CD4-positive, alpha-beta T cell treated with Interleukin-15 for 4 hours (primary cell): ENCODE measurements around the gene L1CAM.

Experiments
- DNase-seq: peaks from one replicate; pipeline ENCODE4 v3.0.0-alpha.2; 2020; ENCODE audit warnings: low spot score

L1CAM gene

DNA sequence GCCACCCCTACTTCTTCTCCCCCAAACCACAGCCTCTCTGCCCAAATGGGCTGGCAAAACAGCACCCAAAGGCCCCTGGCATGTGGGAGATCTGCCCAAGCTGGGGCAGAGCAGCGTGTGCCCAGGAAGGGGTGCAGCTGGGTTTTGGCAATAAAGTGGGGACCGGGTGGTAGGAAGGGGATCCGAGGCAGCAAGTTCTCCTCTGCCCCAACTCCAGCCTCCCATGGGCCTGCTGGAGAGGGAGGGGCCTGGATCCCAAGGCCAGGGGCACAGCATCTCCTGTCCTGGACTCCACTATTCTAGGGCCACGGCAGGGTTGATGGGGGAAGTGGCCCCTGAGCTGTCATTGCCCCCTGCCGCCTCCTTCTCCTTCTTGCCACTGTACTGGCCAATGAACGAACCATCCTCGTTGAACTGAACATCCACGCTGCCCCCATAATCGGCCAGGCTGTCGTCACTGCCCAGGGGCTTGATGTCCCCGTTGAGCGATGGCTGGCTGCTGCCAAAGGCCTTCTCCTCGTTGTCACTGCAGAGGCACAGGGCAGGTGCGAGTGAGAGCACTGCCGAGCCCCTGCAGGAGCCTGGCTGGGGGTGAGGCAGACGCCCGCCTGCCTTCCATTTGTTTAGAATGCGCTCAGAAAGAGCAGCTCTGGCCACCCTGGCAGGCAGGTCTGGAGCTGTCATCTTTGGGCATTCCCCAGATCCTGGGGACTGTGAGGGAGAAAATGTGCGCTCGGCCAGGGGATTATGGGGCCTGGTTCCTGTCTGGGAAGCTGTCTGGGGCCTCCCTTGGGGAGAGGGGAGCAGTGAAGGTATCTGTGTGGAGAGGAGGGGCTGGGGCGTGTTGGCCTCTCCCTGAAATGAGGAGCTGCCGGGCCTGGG lies 23.4 kb downstream of the L1CAM start:
- DNase-seq = no peak

DNA sequence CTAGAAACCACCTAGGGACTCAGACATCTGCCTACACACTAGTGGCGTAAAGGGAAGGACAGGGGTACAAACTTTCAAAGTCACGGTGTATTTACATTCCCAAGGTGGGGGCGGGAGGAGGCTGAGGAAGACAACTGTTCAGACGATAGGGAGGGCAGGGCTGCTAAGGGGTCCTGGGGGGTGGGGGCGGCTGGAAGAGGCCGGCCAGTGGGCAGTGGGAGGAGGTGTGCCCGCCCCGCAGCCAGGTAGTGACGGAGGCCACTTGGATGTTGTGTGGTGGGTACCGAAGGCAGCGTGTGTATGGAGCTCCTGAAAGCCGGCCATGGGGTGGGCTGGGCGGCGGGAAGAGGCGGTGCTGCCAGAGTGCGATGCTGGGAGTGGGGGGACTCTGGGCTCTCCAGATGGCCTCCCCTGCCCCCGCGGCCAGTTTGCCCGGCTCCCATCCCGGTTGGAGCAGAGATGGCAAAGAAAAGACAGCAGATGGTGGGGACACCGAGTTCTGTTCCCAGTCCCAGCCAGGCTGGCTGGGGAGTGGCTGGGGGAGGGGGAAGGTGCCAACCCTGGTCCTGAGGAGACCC lies 24.2 kb downstream of the L1CAM start:
- no peak for DNase-seq

DNA sequence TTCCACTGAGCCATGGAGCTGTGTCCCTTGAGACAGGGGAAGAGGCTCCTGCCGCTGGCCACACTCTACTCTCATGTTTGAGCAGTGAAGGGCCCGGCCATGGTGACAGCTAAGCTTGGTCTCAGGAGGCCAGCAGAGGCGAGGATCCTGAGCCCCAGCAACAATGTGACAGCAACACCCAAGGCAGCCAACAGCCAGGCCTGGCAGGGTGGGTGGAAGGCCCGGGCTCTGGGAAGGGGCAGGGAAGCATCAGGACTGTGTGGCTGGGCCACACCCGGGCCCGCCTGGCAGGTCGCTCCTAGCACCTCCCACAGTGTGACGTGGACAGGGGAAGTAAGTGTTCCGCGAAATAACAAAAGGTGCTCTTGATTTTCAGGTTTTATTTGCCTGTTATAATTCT lies 24.8 kb downstream of the L1CAM start:
- no peak for DNase-seq

GRCh38 chrX:153857348-153857903 lies 28.5 kb downstream of the L1CAM start:
- no peak for DNase-seq

DNA sequence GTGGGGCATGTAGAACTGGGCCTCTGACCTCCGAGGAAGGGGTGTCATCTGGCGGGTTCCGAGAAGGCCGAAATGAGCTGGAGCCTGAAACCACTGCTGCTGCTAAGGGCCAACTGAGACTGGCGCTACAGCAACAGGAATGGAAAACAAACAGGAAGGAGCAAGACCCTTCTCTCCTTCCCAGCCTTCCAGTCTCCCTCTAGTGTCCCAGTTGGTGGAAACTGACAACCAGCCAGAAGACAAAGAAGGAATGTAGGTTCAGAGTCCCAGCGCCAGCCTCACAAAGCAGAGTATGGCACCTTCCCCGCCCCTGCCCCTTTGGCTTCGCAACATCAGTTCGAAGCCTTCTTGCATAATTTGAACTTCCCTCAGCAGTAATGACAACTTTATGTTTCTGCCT lies 31.3 kb downstream of the L1CAM start:
- DNase-seq = no peak

GRCh38 chrX:153853902-153854267 lies 32.1 kb downstream of the L1CAM start:
- DNase-seq = no peak

- no peak for DNase-seq
These were observed 32.6 kb downstream of the L1CAM start for GRCh38 chrX:153853180-153853901.

DNA sequence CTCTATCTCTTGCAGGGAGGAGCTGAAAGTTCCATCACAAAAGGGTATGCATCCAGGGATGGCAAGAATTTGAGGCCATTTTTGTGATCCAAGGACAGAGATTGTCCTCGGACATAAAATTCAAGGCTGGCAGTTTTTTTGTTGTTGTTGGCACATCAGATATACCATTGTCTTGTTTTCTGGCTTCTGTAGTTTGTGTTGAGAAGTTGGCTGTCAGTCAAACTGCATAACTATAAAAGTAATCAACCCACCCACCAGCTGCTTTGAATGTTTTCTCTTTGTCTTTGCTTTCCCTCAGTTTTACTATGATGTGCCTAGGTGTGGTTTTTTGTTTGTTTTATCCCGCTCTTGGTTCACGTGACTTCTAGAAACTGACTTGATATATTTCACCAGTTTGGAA lies 34.0 kb downstream of the L1CAM start:
- DNase-seq = no peak

DNA sequence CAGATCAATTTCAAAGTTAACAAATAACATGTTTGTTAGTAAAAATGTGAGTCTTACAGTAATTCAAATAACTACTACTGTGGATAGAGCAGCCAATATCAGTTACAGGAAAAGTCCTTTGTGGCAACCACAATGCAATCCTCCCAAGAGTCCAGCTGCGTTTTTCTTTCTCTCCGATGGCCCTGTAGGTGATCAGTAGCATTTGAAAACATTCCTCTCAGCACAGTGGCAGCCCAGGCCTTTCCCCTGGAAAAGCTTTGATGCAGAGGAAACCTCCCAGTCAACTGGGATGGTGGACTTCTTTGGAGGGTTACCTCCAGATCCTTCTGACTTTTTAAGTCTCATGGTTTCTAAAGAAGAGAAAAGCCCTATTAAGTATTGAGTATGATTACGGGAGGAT lies 37.6 kb downstream of the L1CAM start:
- no peak for DNase-seq

DNA sequence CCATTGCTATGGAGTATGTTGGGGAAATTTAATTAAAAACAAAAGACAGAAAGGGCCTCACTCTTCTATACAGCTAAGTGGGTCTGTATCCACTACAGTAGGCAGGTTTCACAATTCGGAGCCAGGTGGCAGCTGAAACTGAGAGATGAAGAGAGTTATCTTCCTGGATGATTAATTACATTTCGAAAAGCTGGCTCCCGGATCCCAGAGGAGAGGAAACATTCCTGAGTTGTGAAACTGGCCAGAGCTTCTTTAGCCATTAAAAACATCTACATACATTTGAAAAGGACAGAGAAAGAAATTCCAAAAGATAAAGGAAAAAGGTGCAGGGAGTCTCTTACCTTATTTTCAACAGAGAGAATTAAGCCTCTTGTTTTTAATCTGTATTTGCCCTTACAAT lies 40.1 kb downstream of the L1CAM start:
- DNase-seq = no peak

GRCh38 chrX:153845195-153845594 lies 40.8 kb downstream of the L1CAM start:
- DNase-seq = no peak

- no peak for DNase-seq
These were observed 41.4 kb downstream of the L1CAM start for GRCh38 chrX:153844509-153845082.

DNA sequence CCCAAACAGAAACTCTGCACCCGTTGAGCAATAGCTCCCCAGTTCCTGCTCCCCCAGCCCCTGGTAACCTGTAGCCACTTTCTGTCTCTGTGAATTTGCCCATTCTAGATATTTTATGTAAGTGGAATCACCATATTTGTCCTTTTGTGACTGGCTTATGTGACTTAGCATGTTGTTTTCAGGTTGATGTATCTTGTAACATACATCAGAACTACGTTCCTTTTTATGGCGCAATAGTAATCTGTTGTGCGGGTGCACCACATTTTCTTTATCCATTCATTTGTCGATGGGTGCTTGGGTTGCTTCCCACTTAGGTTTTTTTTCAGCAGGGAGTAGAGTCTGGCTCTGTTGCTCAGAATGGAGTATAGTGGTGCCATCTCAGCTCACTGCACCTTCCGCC lies 49.1 kb downstream of the L1CAM start:
- no peak for DNase-seq

- no peak for DNase-seq
These were observed 53.2 kb downstream of the L1CAM start for GRCh38 chrX:153832728-153833127.

DNA sequence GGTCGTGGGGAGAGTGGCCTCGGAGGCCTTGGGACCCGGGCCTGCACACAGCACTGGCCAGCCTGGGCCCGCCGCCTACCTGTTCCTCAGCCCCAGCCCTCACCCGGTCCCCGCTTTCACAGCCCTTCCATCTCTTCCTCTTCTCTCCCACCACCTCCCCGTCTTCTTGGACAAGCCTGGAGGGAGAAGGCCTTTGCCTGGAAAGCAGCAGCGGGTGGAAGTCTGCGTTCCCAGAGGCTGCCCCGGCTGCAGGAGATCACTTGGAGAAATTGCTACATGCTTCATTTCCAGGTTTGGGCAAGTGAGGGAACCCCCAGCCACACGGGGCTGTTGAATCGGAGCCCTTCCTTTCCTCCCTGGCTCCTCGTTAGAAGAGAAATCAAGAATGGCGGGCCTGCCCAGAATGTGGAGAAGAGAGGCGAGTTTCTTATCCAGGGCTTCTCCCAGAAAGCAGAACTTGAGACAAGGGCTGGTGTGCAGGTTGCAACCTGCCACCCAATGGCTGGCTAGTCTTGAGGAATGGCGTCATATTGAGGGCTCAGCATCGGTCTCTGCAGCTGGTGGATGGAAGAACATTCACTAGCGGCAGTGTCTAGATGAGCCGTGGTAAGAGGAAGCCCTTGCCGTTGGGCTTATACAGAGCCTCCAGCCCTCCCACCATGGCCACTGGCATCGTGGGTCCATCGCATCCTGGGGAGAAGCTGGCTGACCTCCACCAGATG lies 54.4 kb downstream of the L1CAM start:
- no peak for DNase-seq

DNA sequence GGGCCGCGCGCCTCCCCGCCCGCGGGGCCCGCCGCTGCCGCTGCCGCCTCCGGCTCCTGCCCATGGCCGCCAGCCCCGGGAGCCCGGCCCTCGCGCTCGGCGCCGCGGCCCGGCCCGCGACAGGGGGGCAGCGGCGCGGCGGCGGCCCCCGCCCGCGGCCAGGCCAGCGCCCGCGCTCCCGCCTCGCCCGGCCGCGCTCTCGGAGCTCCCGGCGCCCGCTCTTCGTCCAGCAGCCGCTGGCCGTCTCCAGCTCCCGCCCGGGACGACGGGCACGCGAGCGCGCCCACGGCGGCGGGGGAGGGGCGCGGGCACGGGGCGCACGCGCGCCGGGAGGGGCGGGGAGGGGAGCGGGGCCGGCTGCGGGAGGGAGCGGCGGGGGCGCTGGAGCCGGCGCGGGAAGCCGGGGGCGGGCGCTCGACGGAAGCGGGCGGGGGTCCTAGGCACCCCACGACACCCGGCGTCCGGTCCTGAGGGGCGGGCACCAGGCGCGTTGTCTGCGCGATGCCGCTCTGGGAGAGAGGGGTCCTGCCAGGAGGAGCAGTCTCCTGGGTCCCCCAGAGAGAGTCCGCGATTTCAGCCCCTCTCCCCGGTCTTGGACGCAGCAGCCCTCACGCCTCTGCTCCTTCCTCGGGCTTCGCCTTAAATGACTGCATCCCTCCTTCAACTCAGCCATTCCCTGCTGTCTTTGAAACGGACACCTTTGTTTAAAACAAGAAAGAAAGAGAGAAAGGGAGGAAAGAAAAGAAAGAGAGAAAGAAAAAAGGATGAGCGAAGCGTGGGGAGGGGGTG lies 55.1 kb downstream of the L1CAM start:
- DNase-seq = no peak

GRCh38 chrX:153829799-153830639 lies 56.0 kb downstream of the L1CAM start, which contains the start of gene PDZD4:
TSS of gene PDZD4 (minus strand) at chrX:153830544. CDS start at chrX:153830298, 246 bp downstream.
- DNase-seq = no peak

- DNase-seq = no peak
These were observed 56.5 kb downstream of the L1CAM start for GRCh38 chrX:153829549-153829798.

DNA sequence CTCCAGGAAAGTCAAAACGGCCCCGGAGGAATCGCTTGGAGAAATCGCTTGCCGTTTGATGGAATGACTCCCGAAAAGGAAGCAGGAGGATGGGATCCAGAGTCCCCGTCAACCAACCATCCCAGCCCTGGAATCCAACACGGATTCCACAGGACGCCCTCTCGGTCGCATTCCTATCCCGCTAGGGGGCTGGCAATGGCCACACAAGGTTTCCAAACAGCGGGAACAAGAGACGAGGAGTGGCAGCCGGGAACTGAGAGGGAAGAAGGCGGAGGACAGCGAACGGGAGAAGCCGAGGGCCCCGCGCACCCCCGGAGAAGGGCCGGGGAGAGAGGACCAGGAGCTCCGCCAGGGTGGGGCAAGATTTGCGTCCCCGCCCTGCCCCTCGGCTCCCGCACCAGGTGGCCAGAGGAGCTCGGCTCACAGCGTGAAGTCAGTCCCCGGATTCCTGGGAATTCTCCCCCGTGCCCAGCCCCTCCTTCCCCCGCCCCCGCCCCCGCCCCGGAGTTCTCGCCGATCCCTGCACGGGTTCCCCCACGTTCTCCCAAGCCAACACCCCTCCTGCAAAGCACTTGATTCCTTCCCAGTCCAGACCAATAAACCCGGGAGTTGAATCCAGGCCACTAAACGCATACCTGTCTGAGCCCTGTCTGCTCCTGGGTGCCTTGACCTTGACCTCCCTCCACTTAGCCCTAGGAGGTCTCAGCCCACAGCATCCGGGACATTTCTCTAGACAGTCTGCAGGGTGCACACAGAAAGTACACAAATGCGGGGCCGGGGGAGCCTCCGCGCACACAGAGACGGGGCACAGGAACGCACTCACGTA lies 57.0 kb downstream of the L1CAM start:
- DNase-seq = no peak
